GM23338 (cell line): ENCODE data around the gene GPR176. TPM values are rescaled to one million over a fixed set of nuclear protein-coding genes. Genes with fewer than 3 reads are reported as not detected.

ENCODE experiments used
- ATAC-seq: fragments of 200-7000 bp; cut with Tn5 transposase; 3 replicates; pipeline ENCODE4 v1.9.1; 2020
- DNase-seq: peaks from one replicate; pipeline ENCODE4 v3.0.0-alpha.2; 2015; ENCODE audit warnings: low spot score
- H2AFZ ChIP-seq: fragments of 200-600 bp; sonication (generic); 2 replicates; pipeline ENCODE4 v1.8.0; 2016; ENCODE audit warnings: antibody characterized with exemption, mild to moderate bottlenecking, moderate library complexity
- H3F3A ChIP-seq: fragments of 200-600 bp; sonication (generic); replicated peaks from 2 replicates; pipeline ENCODE4 v1.8.0; 2017; ENCODE audit warnings: antibody characterized with exemption, mixed run types, low read depth
- H3K27ac ChIP-seq: fragments of 200-600 bp; sonication (generic); 2 replicates; pipeline ENCODE4 v1.6.1; 2016; ENCODE audit warnings: low read depth
- H3K27me3 ChIP-seq: fragments of 200-600 bp; sonication (generic); 2 replicates; pipeline ENCODE4 v1.8.0; 2016; ENCODE audit warnings: mild to moderate bottlenecking, mixed run types, moderate library complexity; ENCODE audit not compliant: insufficient read depth
- H3K36me3 ChIP-seq: fragments of 200-600 bp; sonication (generic); 2 replicates; pipeline ENCODE4 v1.8.0; 2016; ENCODE audit warnings: mild to moderate bottlenecking; ENCODE audit not compliant: insufficient read depth
- H3K4me1 ChIP-seq: fragments of 200-600 bp; sonication (generic); 2 replicates; pipeline ENCODE4 v1.8.0; 2016; ENCODE audit warnings: mild to moderate bottlenecking, moderate library complexity; ENCODE audit not compliant: insufficient read depth
- H3K4me2 ChIP-seq: fragments of 200-600 bp; sonication (generic); 2 replicates; pipeline ENCODE4 v1.7.1; 2017; ENCODE audit warnings: mixed run types
- H3K4me3 ChIP-seq: fragments of 200-600 bp; sonication (generic); 2 replicates; pipeline ENCODE4 v1.6.1; 2016; ENCODE audit warnings: mixed run types
- H3K79me2 ChIP-seq: fragments of 200-600 bp; sonication (generic); replicated peaks from 2 replicates; pipeline ENCODE4 v1.8.0; 2017; ENCODE audit warnings: mild to moderate bottlenecking; ENCODE audit not compliant: insufficient read depth
- H3K9me2 ChIP-seq: fragments of 200-600 bp; sonication (generic); 2 replicates; pipeline ENCODE4 v1.8.0; 2017; ENCODE audit not compliant: insufficient read depth
- H4K20me1 ChIP-seq: fragments of 200-600 bp; sonication (generic); replicated peaks from 2 replicates; pipeline ENCODE4 v1.8.0; 2017; ENCODE audit warnings: mild to moderate bottlenecking; ENCODE audit not compliant: insufficient read depth
- H3K27ac Mint-ChIP-seq: 2 replicates; pipeline ENCODE4 v1.8.0; 2020; ENCODE audit warnings: inconsistent platforms, mild to moderate bottlenecking, moderate library complexity, mixed read lengths
- H3K27me3 Mint-ChIP-seq: 3 replicates; pipeline ENCODE4 v1.8.0; 2022; ENCODE audit warnings: low read depth, mild to moderate bottlenecking, moderate library complexity, mixed read lengths, inconsistent platforms; ENCODE audit not compliant: insufficient read depth, poor library complexity
- H3K36me3 Mint-ChIP-seq: 3 replicates; pipeline ENCODE4 v1.8.0; 2021; ENCODE audit warnings: low read depth, mild to moderate bottlenecking, inconsistent platforms, moderate library complexity, mixed read lengths
- H3K4me1 Mint-ChIP-seq: 3 replicates; pipeline ENCODE4 v1.8.0; 2020; ENCODE audit warnings: mild to moderate bottlenecking, inconsistent platforms, mixed read lengths
- H3K4me3 Mint-ChIP-seq: 3 replicates; pipeline ENCODE4 v1.8.0; 2021; ENCODE audit warnings: moderate library complexity, mild to moderate bottlenecking, inconsistent platforms, mixed read lengths
- H3K9me3 Mint-ChIP-seq: 3 replicates; pipeline ENCODE4 v1.8.0; 2020; ENCODE audit warnings: moderate library complexity, mild to moderate bottlenecking, inconsistent platforms, mixed read lengths
- CREB1 ChIP-seq: fragments of 250-450 bp; sonication (Bioruptor Pico); IDR thresholded peaks from 2 replicates; pipeline ENCODE4 v1.5.0; 2020; ENCODE audit warnings: low read depth, mild to moderate bottlenecking, moderate library complexity
- CTCF ChIP-seq, 2 experiments: fragments of 200-600 bp in 1 of 2; sonication (generic) in 1 of 2; conservative IDR thresholded peaks; 2 replicates each; pipeline versions ENCODE4 v1.5.1 to v1.6.1; 2016 to 2017; ENCODE audit warnings: antibody characterized with exemption in 2 of 2, low read depth in 2 of 2, mild to moderate bottlenecking in 2 of 2, moderate library complexity in 1 of 2
- ETS1 ChIP-seq: IDR thresholded peaks from 2 replicates; pipeline ENCODE4 v1.6.1; 2016; ENCODE audit warnings: antibody characterized with exemption
- EZH2 ChIP-seq: fragments of 200-600 bp; sonication (generic); IDR thresholded peaks from one replicate; pipeline ENCODE4 v1.8.0; 2017; ENCODE audit warnings: antibody characterized with exemption, mild to moderate bottlenecking, low read depth; ENCODE audit not compliant: unreplicated experiment
- EZH2phosphoT487 ChIP-seq: fragments of 200-600 bp; sonication (generic); IDR thresholded peaks from one replicate; pipeline ENCODE4 v1.8.1; 2018; ENCODE audit warnings: antibody characterized with exemption; ENCODE audit not compliant: unreplicated experiment
- JUNB ChIP-seq: IDR thresholded peaks from one replicate; pipeline ENCODE4 v1.6.1; 2016; ENCODE audit warnings: antibody characterized with exemption; ENCODE audit not compliant: unreplicated experiment
- NANOG ChIP-seq: IDR thresholded peaks from 2 replicates; pipeline ENCODE4 v1.6.1; 2016; ENCODE audit warnings: antibody characterized with exemption, borderline replicate concordance
- POLR2AphosphoS5 ChIP-seq: IDR thresholded peaks from 2 replicates; pipeline ENCODE4 v1.6.1; 2016; ENCODE audit warnings: antibody characterized with exemption, low read depth
- REST ChIP-seq: IDR thresholded peaks from one replicate; pipeline ENCODE4 v1.6.1; 2018; ENCODE audit warnings: antibody characterized with exemption; ENCODE audit not compliant: unreplicated experiment
- STAT1 ChIP-seq: IDR thresholded peaks from one replicate; pipeline ENCODE4 v1.6.1; 2016; ENCODE audit warnings: antibody characterized with exemption; ENCODE audit not compliant: unreplicated experiment
- ZNF114 ChIP-seq: fragments of 250-450 bp; sonication (Bioruptor Pico); IDR thresholded peaks from 2 replicates; pipeline ENCODE4 v1.5.0; 2020; ENCODE audit warnings: mild to moderate bottlenecking, moderate library complexity
- ZNF331 ChIP-seq: fragments of 250-450 bp; sonication (Bioruptor Pico); IDR thresholded peaks from 2 replicates; pipeline ENCODE4 v1.5.0; 2020; ENCODE audit warnings: low read depth, mild to moderate bottlenecking, moderate library complexity
- ZNF462 ChIP-seq: fragments of 250-450 bp; sonication (Bioruptor Pico); IDR thresholded peaks from 2 replicates; pipeline ENCODE4 v1.5.0; 2020; ENCODE audit warnings: mild to moderate bottlenecking, moderate library complexity
- polyA plus RNA-seq: library from polyadenylated mRNA; unstranded; fragments of >200 nt; fragmentation: Nextera tagmentation; extraction: Ambion mirVana; gene quantifications from 2 replicates; pipeline ENCODE4 v1.2.1, GENCODE V29; 2016
- total RNA-seq: library from RNA; depleted of rRNA; stranded (reverse); fragments of >200 nt; shearing (Covaris generic); gene quantifications from 2 replicates; pipeline ENCODE4 v1.2.3, GENCODE V29; 2014

Gene GPR176
- total and polyA plus RNA-seq, 2 experiments from 2014 or later, result 60.0 to 248 TPM

- TF ChIP-seq CTCF (conservative IDR thresholded peaks at IDR 0.05; ENCODE audit: low read depth in 2 of 2) (no peak), STAT1 (no peak), NANOG (no peak), ZNF114 (CRISPR knock-in tag) (no peak), REST (no peak), EZH2 (no peak), ZNF331 (CRISPR knock-in tag) (no peak), EZH2phosphoT487 (no peak), POLR2AphosphoS5 (no peak), JUNB (no peak), ETS1 (no peak), CREB1 (CRISPR knock-in tag) (no peak), ZNF462 (no peak)
These were observed 142.6 kb downstream of the GPR176 start for GRCh38 chr15:39777496-39777895.

More at GRCh38 chr15:39777496-39777895, 142.6 kb downstream of the GPR176 start:
- peaks cover 14% of the 10 kb centered on the region for H3K4me1 ChIP-seq
- H3K27me3 Mint-ChIP-seq, result no peaks in the 10 kb centered on the region
- no peaks in the 10 kb centered on the region for H3K9me2 ChIP-seq
- no peak overlapping the region for H3K4me3 ChIP-seq
- H3K4me1 Mint-ChIP-seq, result peaks cover 17% of the 10 kb centered on the region
- no peak overlapping the region; the same call in 1 of the 2 replicates for H3K27ac Mint-ChIP-seq
- H3K4me3 Mint-ChIP-seq, result no peak overlapping the region
- no peaks in the 10 kb centered on the region for H4K20me1 ChIP-seq
- no peaks in the 10 kb centered on the region; the same call in 2 of the 3 replicates for H3K9me3 Mint-ChIP-seq
- no peak for DNase-seq
- no peak overlapping the region for H3K4me2 ChIP-seq
- H3K27me3 ChIP-seq, result no peaks in the 10 kb centered on the region
- H3K27ac ChIP-seq, result no peak overlapping the region
- H3K79me2 ChIP-seq, result no peaks in the 10 kb centered on the region
- H3K36me3 Mint-ChIP-seq, result no peaks in the 10 kb centered on the region
- no peak overlapping the region; the same call in 1 of the 2 replicates for H2AFZ ChIP-seq
- ATAC-seq, result no peak
- H3F3A ChIP-seq, result no peaks in the 10 kb centered on the region
- no peaks in the 10 kb centered on the region for H3K36me3 ChIP-seq
